Liver (tissue), 9 donors: Measurements from ENCODE around the gene COBL. TPM values are rescaled to one million over a fixed set of nuclear protein-coding genes. Genes with fewer than 3 reads are reported as not detected.

ENCODE experiments used
- DNase-seq: peaks from one replicate; pipeline ENCODE4 v3.0.0-alpha.2; 2017; ENCODE audit warnings: low spot score
- H3K27ac ChIP-seq, 2 donors: one replicate each; pipeline ENCODE4 v1.7.0; 2013; ENCODE audit warnings: inconsistent platforms in 2 of 2, low read length in 2 of 2, control low read depth in 1 of 2, low read depth in 1 of 2, mild to moderate bottlenecking in 1 of 2
- H3K27me3 ChIP-seq, 4 donors: one replicate each; pipeline versions ENCODE4 v1.6.1 to v1.7.0; 2013; ENCODE audit warnings: low read length in 3 of 4, inconsistent platforms in 1 of 4, mild to moderate bottlenecking in 1 of 4, moderate library complexity in 1 of 4; ENCODE audit not compliant: control insufficient read depth in 4 of 4, insufficient read depth in 4 of 4
- H3K36me3 ChIP-seq, 4 donors: one replicate each; pipeline versions ENCODE4 v1.6.1 to v1.7.0; 2013; ENCODE audit warnings: low read length in 3 of 4, mild to moderate bottlenecking in 3 of 4, low read depth in 1 of 4, moderate library complexity in 1 of 4; ENCODE audit not compliant: control insufficient read depth in 4 of 4, insufficient read depth in 3 of 4
- H3K4me1 ChIP-seq, 4 donors: one replicate each; pipeline versions ENCODE4 v1.6.1 to v1.7.0; 2013; ENCODE audit warnings: low read length in 3 of 4, mild to moderate bottlenecking in 3 of 4, moderate library complexity in 1 of 4; ENCODE audit not compliant: control insufficient read depth in 4 of 4, insufficient read depth in 4 of 4
- H3K4me3 ChIP-seq, 3 donors: one replicate each; pipeline versions ENCODE4 v1.6.1 to v1.7.0; 2013; ENCODE audit warnings: low read length in 3 of 3, control low read depth in 1 of 3, low read depth in 1 of 3, mild to moderate bottlenecking in 1 of 3
- H3K9ac ChIP-seq, 2 donors: one replicate each; pipeline ENCODE4 v1.7.0; 2013; ENCODE audit warnings: low read length in 2 of 2, mild to moderate bottlenecking in 2 of 2, moderate library complexity in 2 of 2, control low read depth in 1 of 2, low read depth in 1 of 2
- H3K9me3 ChIP-seq, 4 donors: one replicate each; pipeline versions ENCODE4 v1.6.1 to v1.7.0; 2013; ENCODE audit warnings: low read length in 3 of 4; ENCODE audit not compliant: control insufficient read depth in 4 of 4
- EGR1 ChIP-seq, 2 donors: IDR thresholded peaks; 2 replicates each; pipeline ENCODE4 v1.6.1; 2016 to 2018; ENCODE audit warnings: antibody characterized with exemption in 2 of 2, low read depth in 2 of 2
- FOXA1 ChIP-seq: IDR thresholded peaks from 2 replicates; pipeline ENCODE4 v1.6.1; 2016; ENCODE audit warnings: antibody characterized with exemption
- FOXA2 ChIP-seq: IDR thresholded peaks from 2 replicates; pipeline ENCODE4 v1.6.1; 2016; ENCODE audit warnings: antibody characterized with exemption
- HNF4A ChIP-seq, 2 donors: conservative IDR thresholded peaks; 2 replicates each; pipeline ENCODE4 v1.6.1; 2016; ENCODE audit warnings: antibody characterized with exemption in 2 of 2, mild to moderate bottlenecking in 2 of 2
- JUND ChIP-seq, 2 donors: IDR thresholded peaks; 2 replicates each; pipeline ENCODE4 v1.6.1; 2016; ENCODE audit warnings: antibody characterized with exemption in 2 of 2
- NR2F2 ChIP-seq: IDR thresholded peaks from 2 replicates; pipeline ENCODE4 v1.6.1; 2016; ENCODE audit warnings: antibody characterized with exemption
- RAD21 ChIP-seq, 2 donors: IDR thresholded peaks; 2 replicates each; pipeline ENCODE4 v1.6.1; 2016; ENCODE audit warnings: antibody characterized with exemption in 2 of 2, mild to moderate bottlenecking in 2 of 2
- RXRA ChIP-seq, 2 donors: IDR thresholded peaks; 2 replicates each; pipeline ENCODE4 v1.6.1; 2017 to 2018; ENCODE audit warnings: antibody characterized with exemption in 2 of 2, mild to moderate bottlenecking in 1 of 2
- SP1 ChIP-seq: IDR thresholded peaks from 2 replicates; pipeline ENCODE4 v1.6.1; 2018; ENCODE audit warnings: antibody characterized with exemption, mild to moderate bottlenecking
- TAF1 ChIP-seq: conservative IDR thresholded peaks from 2 replicates; pipeline ENCODE4 v1.6.1; 2016; ENCODE audit warnings: antibody characterized with exemption, mild to moderate bottlenecking
- YY1 ChIP-seq: IDR thresholded peaks from 2 replicates; pipeline ENCODE4 v1.6.1; 2016; ENCODE audit warnings: antibody characterized with exemption, mild to moderate bottlenecking
- WGBS: extraction: QIAGEN DNeasy Blood & Tissue Kit; methylation state at CpG from one replicate; pipeline ENCODE4 v1.1.7; 2013; 5-methylcytosine and 5-hydroxymethylcytosine counted together
- polyA plus RNA-seq, 2 donors: library from polyadenylated mRNA; stranded (reverse) in 1 of 2; unstranded in 1 of 2; fragments of 200-250 nt in 1 of 2; fragments of >200 nt in 1 of 2; fragmentation: Nextera tagmentation in 1 of 2; extraction: Ambion mirVana in 1 of 2; gene quantifications; one replicate each; pipeline versions ENCODE4 v1.2.1 to v1.2.3, GENCODE V29; 2013 to 2015
- total RNA-seq, 2 donors: library from RNA; depleted of rRNA; stranded (reverse); fragments of >200 nt; gene quantifications; one replicate each; pipeline ENCODE4 v1.2.3, GENCODE V29; 2014
- TF ChIP-seq, protein P1 (sequence below): IDR thresholded peaks from 2 replicates; pipeline ENCODE4 v1.6.1; 2016; ENCODE audit warnings: antibody characterized with exemption, mild to moderate bottlenecking
- TF ChIP-seq, protein P2 (sequence below): IDR thresholded peaks from 2 replicates; pipeline ENCODE4 v1.6.1; 2016; ENCODE audit warnings: antibody characterized with exemption
- TF ChIP-seq, protein P3 (sequence below): fragments of 150-350 bp; IDR thresholded peaks from 2 replicates; pipeline ENCODE4 v1.5.1; 2017; ENCODE audit warnings: improper control_type of control experiment, low read depth, low read length; ENCODE audit not compliant: missing input control
- TF ChIP-seq, protein P4 (sequence below): IDR thresholded peaks from 2 replicates; pipeline ENCODE4 v1.6.1; 2016; ENCODE audit warnings: antibody characterized with exemption
- donor health status: healthy.
- donor health status: healthy.
- donor health status: healthy.
- donor health status: healthy.
- donor health status: healthy.

COBL gene
- total and polyA plus RNA-seq, 4 donors, result 5.8 to 18.7 (median 10.7) TPM

DNA sequence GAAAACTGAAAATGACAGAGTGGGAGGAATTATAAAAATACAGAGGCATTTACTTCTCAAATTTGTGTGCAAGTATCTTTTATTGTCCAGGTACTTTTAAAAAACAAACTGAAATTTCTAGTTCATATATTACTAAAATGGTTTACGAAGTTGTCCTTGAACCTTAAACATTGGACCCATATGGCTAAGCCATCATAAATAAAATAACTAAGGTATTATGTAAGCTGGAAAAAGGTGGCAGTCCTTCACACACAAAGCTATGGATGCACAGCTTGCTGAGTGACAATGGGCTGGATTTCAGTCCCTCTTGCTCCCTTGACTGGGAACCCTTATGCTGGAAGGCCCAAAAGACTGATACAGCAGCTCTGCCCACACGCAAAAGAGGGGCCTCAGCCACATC is 66.1 kb downstream of the COBL start (continued):
- TF ChIP-seq NR2F2, result no peak

DNA sequence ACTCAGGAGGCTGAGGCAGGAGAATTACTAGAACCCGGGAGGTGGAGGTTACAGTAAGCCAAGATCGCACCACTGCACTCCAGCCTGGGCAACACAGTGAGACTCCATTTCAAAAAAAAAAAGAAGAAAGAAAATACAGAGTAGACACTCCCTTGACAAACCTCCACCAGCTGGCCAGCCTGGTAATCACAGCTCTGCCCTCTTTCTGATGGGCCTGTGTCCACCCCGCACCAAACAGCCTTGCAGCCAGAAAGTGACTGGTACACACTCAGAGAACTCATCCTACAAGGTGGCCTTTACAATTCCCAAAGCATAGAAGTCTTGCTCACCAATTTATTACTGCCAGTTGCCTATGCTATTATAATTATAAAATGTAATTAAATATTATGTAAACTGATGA is 66.6 kb downstream of the COBL start:
- WGBS, result 97% methylated on average over 3 of the region's 3 CpGs
- H3K27ac ChIP-seq, result no peak overlapping the region
- no peaks in the 10 kb centered on the region for H3K27me3 ChIP-seq
- H3K9me3 ChIP-seq, result no peaks in the 10 kb centered on the region
- no peaks in the 10 kb centered on the region for H3K36me3 ChIP-seq
- peaks cover 0 to 10% (median 6%) of the 10 kb centered on the region in 4 donors for H3K4me1 ChIP-seq
- no peak for DNase-seq
- H3K9ac ChIP-seq, result no peak overlapping the region
- H3K4me3 ChIP-seq, result no peak overlapping the region
- TF ChIP-seq, protein P1, sequence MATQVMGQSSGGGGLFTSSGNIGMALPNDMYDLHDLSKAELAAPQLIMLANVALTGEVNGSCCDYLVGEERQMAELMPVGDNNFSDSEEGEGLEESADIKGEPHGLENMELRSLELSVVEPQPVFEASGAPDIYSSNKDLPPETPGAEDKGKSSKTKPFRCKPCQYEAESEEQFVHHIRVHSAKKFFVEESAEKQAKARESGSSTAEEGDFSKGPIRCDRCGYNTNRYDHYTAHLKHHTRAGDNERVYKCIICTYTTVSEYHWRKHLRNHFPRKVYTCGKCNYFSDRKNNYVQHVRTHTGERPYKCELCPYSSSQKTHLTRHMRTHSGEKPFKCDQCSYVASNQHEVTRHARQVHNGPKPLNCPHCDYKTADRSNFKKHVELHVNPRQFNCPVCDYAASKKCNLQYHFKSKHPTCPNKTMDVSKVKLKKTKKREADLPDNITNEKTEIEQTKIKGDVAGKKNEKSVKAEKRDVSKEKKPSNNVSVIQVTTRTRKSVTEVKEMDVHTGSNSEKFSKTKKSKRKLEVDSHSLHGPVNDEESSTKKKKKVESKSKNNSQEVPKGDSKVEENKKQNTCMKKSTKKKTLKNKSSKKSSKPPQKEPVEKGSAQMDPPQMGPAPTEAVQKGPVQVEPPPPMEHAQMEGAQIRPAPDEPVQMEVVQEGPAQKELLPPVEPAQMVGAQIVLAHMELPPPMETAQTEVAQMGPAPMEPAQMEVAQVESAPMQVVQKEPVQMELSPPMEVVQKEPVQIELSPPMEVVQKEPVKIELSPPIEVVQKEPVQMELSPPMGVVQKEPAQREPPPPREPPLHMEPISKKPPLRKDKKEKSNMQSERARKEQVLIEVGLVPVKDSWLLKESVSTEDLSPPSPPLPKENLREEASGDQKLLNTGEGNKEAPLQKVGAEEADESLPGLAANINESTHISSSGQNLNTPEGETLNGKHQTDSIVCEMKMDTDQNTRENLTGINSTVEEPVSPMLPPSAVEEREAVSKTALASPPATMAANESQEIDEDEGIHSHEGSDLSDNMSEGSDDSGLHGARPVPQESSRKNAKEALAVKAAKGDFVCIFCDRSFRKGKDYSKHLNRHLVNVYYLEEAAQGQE, result no peak
- TF ChIP-seq, protein P2, sequence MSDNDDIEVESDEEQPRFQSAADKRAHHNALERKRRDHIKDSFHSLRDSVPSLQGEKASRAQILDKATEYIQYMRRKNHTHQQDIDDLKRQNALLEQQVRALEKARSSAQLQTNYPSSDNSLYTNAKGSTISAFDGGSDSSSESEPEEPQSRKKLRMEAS, result no peak
- TF ChIP-seq SP1 (no peak), YY1 (no peak), HNF4A (conservative IDR thresholded peaks at IDR 0.05) (no peak), FOXA1 (no peak), TAF1 (no peak), EGR1 (IDR thresholded peaks at IDR 0.05; ENCODE audit: low read depth in 2 of 2) (no peak), JUND (IDR thresholded peaks at IDR 0.05) (no peak), RAD21 (IDR thresholded peaks at IDR 0.05) (no peak), FOXA2 (no peak), RXRA (IDR thresholded peaks at IDR 0.05) (no peak)
- TF ChIP-seq, protein P3, sequence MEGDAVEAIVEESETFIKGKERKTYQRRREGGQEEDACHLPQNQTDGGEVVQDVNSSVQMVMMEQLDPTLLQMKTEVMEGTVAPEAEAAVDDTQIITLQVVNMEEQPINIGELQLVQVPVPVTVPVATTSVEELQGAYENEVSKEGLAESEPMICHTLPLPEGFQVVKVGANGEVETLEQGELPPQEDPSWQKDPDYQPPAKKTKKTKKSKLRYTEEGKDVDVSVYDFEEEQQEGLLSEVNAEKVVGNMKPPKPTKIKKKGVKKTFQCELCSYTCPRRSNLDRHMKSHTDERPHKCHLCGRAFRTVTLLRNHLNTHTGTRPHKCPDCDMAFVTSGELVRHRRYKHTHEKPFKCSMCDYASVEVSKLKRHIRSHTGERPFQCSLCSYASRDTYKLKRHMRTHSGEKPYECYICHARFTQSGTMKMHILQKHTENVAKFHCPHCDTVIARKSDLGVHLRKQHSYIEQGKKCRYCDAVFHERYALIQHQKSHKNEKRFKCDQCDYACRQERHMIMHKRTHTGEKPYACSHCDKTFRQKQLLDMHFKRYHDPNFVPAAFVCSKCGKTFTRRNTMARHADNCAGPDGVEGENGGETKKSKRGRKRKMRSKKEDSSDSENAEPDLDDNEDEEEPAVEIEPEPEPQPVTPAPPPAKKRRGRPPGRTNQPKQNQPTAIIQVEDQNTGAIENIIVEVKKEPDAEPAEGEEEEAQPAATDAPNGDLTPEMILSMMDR, result no peak
- TF ChIP-seq, protein P4, sequence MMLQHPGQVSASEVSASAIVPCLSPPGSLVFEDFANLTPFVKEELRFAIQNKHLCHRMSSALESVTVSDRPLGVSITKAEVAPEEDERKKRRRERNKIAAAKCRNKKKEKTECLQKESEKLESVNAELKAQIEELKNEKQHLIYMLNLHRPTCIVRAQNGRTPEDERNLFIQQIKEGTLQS, result no peak

DNA sequence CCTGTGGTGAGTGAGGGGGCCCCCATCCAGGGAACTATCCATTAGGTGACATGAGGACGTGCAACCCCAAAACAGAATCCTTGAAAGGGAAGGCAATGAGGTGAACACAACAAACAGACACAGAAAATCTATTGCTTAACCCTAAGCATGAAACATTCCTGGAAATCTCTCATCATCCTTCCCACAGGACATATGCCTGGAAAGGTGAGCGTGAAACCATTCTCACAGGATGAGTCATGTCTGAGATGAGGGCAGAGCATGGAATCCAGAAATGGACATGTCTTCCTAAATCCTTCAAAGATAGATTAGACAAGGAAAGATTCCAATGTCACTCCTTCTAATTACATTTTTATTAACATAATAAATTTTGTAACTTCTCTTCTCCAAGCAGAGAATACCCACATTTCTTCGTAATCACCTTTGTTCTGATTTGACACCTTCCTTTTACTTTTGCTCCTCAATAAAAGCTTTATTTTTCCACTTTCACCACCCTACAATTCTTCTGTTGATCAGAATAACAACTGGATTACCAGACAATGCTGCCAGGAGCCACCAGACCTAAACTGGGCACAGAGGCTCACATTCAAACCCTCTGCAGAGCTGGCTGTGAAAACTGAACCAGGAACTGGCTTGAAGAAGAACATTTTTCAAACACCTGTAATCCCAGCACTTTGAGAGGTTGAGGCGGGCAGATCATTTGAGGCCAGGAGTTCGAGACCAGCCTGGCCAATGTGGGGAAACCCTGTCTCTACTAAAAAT is 67.2 kb downstream of the COBL start:
- peaks cover 0 to 10% (median 6%) of the 10 kb centered on the region in 4 donors for H3K4me1 ChIP-seq
- TF ChIP-seq EGR1 (IDR thresholded peaks at IDR 0.05; ENCODE audit: low read depth in 2 of 2) (no peak), JUND (IDR thresholded peaks at IDR 0.05) (peak in 1 of 2 donors; percentile 50)
- WGBS, result 95% methylated on average over 5 of the region's 5 CpGs
- H3K36me3 ChIP-seq, result no peaks in the 10 kb centered on the region
- H3K27ac ChIP-seq, result no peak overlapping the region
- H3K9me3 ChIP-seq, result no peaks in the 10 kb centered on the region
- no peaks in the 10 kb centered on the region for H3K27me3 ChIP-seq
- no peak for DNase-seq
- H3K4me3 ChIP-seq, result no peak overlapping the region
- no peak overlapping the region for H3K9ac ChIP-seq
